K562 (cell line): Measurements from ENCODE around the gene ZP3. TPM values are rescaled to one million over a fixed set of nuclear protein-coding genes. Genes with fewer than 3 reads are reported as not detected.

ENCODE experiments used
- CBFB ChIP-seq: sonication (generic); formaldehyde crosslinking; IDR thresholded peaks from 2 replicates; pipeline ENCODE4 v1.4.0; 2020; ENCODE audit warnings: mild to moderate bottlenecking, missing genetic modification reagents
- CSDE1 ChIP-seq, 2 experiments: fragments of 450-650 bp; IDR thresholded peaks; 2 replicates each; pipeline ENCODE4 v1.6.1; 2016; ENCODE audit warnings: mild to moderate bottlenecking in 1 of 2
- CXXC5 ChIP-seq: fragments of 250-450 bp; sonication (Bioruptor Pico); IDR thresholded peaks from 2 replicates; pipeline ENCODE4 v1.8.0; 2022; ENCODE audit warnings: inconsistent platforms, mild to moderate bottlenecking, moderate library complexity
- GTF2A2 ChIP-seq: IDR thresholded peaks from 2 replicates; pipeline ENCODE4 v1.6.1; 2016; ENCODE audit warnings: mild to moderate bottlenecking, missing genetic modification characterization, missing compliant biosample characterization
- KDM5B ChIP-seq: fragments of 200-600 bp; sonication (generic); IDR thresholded peaks from 2 replicates; pipeline ENCODE4 v1.6.1; 2012; ENCODE audit warnings: low read depth, mild to moderate bottlenecking, moderate library complexity, low read length, control low read depth, inconsistent platforms; ENCODE audit not compliant: insufficient replicate concordance
- PCBP2 ChIP-seq: fragments of 200-400 bp; formaldehyde crosslinking; IDR thresholded peaks from 2 replicates; pipeline ENCODE4 v1.6.1; 2018; ENCODE audit warnings: low read length, low read depth, mild to moderate bottlenecking, moderate library complexity; ENCODE audit not compliant: poor library complexity, severe bottlenecking
- PHF8 ChIP-seq: fragments of 200-600 bp; sonication (generic); IDR thresholded peaks from 2 replicates; pipeline ENCODE4 v1.6.1; 2012; ENCODE audit warnings: mixed run types, mild to moderate bottlenecking, inconsistent platforms, low read length, moderate library complexity, borderline replicate concordance
- POLR3A ChIP-seq: IDR thresholded peaks from 2 replicates; pipeline ENCODE4 v1.6.1; 2011; ENCODE audit warnings: borderline replicate concordance, mild to moderate bottlenecking, moderate library complexity; ENCODE audit not compliant: insufficient read length, insufficient read depth; ENCODE audit errors: extremely low read depth
- RBFOX2 ChIP-seq: fragments of 200-400 bp; formaldehyde crosslinking; IDR thresholded peaks from 2 replicates; pipeline ENCODE4 v1.6.1; 2017; ENCODE audit warnings: low read depth, mild to moderate bottlenecking, low read length, moderate library complexity
- SMAD4 ChIP-seq: fragments of 250-450 bp; sonication (Bioruptor Pico); conservative IDR thresholded peaks from 2 replicates; pipeline ENCODE4 v1.8.0; 2021; ENCODE audit warnings: inconsistent platforms, mild to moderate bottlenecking, moderate library complexity
- ZNF324 ChIP-seq: fragments of 250-450 bp; sonication (Bioruptor Pico); IDR thresholded peaks from 2 replicates; pipeline ENCODE4 v1.4.0; 2020; ENCODE audit warnings: mild to moderate bottlenecking
- polyA plus RNA-seq, 8 experiments: library from polyadenylated mRNA; depleted of rRNA in 4 of 8; stranded (reverse) in 5 of 8; unstranded in 3 of 8; fragments of >200 nt; fragmentation: Nextera tagmentation in 2 of 8; fragmentation: Illumina TruSeq in 1 of 8; extraction: Ambion mirVana in 2 of 8; extraction: Trizol in 1 of 8; gene quantifications; 2 replicates each; pipeline versions ENCODE4 v1.2.1 to v1.2.3, GENCODE V29; 2011 to 2014; ENCODE audit warnings: inconsistent platforms in 1 of 8, missing spikeins in 1 of 8
- total RNA-seq, 7 experiments: library from RNA; depleted of rRNA in 6 of 7; stranded (reverse); fragments of >200 nt in 6 of 7; fragmentation: Illumina TruSeq in 2 of 7; extraction: Trizol in 2 of 7; gene quantifications; 2 replicates each; pipeline versions ENCODE4 v1.2.1 to v1.2.3, GENCODE V29; 2011 to 2021; ENCODE audit warnings: low replicate concordance in 1 of 7
- TF ChIP-seq, protein P1 (sequence below), 2 experiments: fragments of 450-650 bp; IDR thresholded peaks; 2 replicates each; pipeline ENCODE4 v1.6.1; 2018; ENCODE audit warnings: mild to moderate bottlenecking in 2 of 2, low read depth in 1 of 2; ENCODE audit not compliant: partially characterized antibody in 2 of 2
- TF ChIP-seq, protein P2 (sequence below), 2 experiments: fragments of 450-650 bp; IDR thresholded peaks; 2 replicates each; pipeline ENCODE4 v1.6.1; 2016; ENCODE audit warnings: mild to moderate bottlenecking in 2 of 2, borderline replicate concordance in 1 of 2, low read depth in 1 of 2, moderate library complexity in 1 of 2

The ZP3 gene
- total and polyA plus RNA-seq, 9 of the 15 experiments (the other 6 are each of a cell fraction or from before 2014, with no cell fraction given) = 1.4 to 3.8 (median 2.4) TPM

DNA sequence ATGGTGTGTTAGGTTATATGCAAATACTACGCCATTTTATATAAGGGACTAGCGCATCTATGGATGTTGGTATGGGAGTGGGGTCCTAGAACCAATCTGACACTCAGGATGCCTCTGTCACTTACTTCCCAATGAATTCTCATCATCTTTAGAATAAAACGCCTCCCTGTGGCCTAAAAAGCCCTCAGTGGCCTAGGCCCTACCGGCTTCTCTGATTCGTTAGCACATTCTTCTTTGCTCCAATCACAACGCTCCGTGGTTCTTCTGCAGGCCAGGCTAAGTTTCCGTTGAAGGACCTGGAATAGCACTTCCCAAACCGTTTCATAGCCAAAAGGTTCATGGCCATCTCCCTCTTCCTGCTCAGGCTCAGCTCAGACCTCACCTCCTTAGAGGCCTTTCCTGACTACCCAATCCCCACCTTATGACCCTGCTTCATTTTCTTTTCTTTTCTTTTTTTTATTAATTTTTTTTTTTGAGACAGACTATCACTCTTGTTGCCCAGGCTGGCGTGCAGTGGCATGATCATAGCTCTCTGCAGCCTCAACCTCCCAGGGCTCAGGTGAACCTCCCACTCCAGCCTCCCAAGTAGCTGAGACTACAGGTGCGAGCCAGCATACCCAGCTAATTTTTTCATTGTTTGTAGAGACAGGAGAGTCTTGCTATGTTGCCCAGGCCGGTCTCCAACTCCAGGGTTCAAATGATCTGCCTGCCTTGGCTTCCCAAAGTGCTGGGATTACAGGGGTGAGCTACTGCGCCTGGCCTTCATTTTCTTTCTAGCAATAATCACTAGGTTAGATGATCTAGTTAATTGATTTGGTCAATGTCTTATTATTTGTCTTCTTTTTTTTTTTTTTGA, 41.4 kb upstream of the ZP3 start (continued):
- TF ChIP-seq, protein P1, sequence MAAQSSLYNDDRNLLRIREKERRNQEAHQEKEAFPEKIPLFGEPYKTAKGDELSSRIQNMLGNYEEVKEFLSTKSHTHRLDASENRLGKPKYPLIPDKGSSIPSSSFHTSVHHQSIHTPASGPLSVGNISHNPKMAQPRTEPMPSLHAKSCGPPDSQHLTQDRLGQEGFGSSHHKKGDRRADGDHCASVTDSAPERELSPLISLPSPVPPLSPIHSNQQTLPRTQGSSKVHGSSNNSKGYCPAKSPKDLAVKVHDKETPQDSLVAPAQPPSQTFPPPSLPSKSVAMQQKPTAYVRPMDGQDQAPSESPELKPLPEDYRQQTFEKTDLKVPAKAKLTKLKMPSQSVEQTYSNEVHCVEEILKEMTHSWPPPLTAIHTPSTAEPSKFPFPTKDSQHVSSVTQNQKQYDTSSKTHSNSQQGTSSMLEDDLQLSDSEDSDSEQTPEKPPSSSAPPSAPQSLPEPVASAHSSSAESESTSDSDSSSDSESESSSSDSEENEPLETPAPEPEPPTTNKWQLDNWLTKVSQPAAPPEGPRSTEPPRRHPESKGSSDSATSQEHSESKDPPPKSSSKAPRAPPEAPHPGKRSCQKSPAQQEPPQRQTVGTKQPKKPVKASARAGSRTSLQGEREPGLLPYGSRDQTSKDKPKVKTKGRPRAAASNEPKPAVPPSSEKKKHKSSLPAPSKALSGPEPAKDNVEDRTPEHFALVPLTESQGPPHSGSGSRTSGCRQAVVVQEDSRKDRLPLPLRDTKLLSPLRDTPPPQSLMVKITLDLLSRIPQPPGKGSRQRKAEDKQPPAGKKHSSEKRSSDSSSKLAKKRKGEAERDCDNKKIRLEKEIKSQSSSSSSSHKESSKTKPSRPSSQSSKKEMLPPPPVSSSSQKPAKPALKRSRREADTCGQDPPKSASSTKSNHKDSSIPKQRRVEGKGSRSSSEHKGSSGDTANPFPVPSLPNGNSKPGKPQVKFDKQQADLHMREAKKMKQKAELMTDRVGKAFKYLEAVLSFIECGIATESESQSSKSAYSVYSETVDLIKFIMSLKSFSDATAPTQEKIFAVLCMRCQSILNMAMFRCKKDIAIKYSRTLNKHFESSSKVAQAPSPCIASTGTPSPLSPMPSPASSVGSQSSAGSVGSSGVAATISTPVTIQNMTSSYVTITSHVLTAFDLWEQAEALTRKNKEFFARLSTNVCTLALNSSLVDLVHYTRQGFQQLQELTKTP (IDR thresholded peaks at IDR 0.05; ENCODE audit: low read depth in 1 of 2, partially characterized antibody in 2 of 2) = peak in 1 of 2 experiments; percentile 28
- TF ChIP-seq PCBP2 (no peak), ZNF324 (CRISPR knock-in tag) (no peak), PHF8 (peak; percentile 27; the same call in 1 of the 2 replicates), KDM5B (peak; percentile 30), CXXC5 (CRISPR knock-in tag) (peak; percentile 7), POLR3A (no peak), GTF2A2 (tag) (no peak), RBFOX2 (no peak), CBFB (CRISPR knock-in tag) (no peak), SMAD4 (CRISPR knock-in tag) (peak; percentile 43; the same call in 1 of the 2 replicates), CSDE1 (IDR thresholded peaks at IDR 0.05) (no peak)
- TF ChIP-seq, protein P2, sequence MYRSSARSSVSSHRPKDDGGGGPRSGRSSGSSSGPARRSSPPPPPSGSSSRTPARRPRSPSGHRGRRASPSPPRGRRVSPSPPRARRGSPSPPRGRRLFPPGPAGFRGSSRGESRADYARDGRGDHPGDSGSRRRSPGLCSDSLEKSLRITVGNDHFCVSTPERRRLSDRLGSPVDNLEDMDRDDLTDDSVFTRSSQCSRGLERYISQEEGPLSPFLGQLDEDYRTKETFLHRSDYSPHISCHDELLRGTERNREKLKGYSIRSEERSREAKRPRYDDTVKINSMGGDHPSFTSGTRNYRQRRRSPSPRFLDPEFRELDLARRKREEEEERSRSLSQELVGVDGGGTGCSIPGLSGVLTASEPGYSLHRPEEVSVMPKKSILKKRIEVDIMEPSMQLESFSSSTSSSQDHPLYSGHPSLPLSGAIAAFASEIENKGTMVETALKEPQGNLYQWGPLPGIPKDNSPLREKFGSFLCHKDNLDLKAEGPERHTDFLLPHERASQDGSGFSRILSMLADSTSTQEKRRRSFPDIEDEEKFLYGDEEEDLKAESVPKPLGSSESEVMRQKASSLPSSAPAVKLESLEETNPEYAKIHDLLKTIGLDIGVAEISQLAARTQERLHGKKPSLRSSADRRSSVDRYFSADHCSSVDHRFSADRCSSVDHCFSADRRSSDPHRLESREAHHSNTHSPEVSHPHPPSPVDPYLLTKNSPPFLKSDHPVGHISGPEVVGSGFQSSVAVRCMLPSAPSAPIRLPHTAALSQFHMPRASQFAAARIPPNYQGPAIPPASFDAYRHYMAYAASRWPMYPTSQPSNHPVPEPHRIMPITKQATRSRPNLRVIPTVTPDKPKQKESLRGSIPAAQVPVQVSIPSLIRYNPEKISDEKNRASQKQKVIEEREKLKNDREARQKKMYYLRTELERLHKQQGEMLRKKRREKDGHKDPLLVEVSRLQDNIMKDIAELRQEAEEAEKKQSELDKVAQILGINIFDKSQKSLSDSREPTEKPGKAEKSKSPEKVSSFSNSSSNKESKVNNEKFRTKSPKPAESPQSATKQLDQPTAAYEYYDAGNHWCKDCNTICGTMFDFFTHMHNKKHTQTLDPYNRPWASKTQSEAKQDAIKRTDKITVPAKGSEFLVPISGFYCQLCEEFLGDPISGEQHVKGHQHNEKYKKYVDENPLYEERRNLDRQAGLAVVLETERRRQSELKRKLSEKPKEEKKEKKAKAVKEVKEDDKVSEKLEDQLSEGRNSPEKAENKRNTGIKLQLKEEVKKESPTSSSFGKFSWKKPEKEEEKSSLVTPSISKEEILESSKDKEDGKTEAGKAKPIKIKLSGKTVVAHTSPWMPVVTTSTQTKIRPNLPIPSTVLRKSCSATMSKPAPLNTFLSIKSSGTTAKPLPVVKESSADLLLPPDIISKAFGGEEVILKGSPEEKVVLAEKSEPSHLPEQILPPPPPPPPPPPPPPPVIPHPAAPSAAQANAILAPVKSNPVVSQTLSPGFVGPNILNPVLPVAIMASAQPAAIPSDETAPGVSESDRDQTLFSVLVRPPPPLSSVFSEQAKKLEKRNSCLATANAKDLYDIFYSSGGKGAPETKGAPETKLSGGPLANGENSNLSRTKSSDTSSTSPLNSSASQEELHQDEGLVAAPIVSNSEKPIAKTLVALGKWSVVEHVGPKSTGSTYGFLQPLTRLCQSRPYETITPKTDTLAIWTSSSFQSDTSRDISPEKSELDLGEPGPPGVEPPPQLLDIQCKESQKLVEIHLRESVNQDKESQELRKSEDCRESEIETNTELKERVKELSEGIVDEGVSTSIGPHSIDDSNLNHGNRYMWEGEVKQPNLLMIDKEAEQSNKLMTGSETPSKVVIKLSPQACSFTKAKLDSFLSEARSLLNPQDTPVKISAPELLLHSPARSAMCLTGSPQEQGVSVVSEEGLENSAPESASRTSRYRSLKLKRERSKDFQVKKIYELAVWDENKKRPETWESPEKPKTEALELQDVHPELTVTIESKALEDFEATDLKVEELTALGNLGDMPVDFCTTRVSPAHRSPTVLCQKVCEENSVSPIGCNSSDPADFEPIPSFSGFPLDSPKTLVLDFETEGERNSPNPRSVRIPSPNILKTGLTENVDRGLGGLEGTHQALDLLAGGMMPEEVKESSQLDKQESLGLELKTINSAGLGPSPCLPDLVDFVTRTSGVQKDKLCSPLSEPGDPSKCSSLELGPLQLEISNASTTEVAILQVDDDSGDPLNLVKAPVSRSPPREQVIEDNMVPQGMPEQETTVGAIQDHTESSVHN (IDR thresholded peaks at IDR 0.05; ENCODE audit: borderline replicate concordance in 1 of 2, low read depth in 1 of 2) = no peak
